WI38 (cell line): ENCODE data around the gene NCBP3.

Experiments
- H3K4me3 ChIP-seq: 2 replicates; pipeline ENCODE4 v1.5.1; 2011; ENCODE audit warnings: low read depth, mild to moderate bottlenecking, control low read depth, low read length
- TF ChIP-seq, protein P1 (sequence below): IDR thresholded peaks from 2 replicates; pipeline ENCODE4 v1.5.1; 2012; ENCODE audit warnings: low read depth, mild to moderate bottlenecking, control low read depth, low read length

Gene NCBP3

GRCh38 chr17:3882276-3882675 is 36.2 kb upstream of the NCBP3 start:
- H3K4me3 ChIP-seq, result no peak overlapping the region
- TF ChIP-seq, protein P1, sequence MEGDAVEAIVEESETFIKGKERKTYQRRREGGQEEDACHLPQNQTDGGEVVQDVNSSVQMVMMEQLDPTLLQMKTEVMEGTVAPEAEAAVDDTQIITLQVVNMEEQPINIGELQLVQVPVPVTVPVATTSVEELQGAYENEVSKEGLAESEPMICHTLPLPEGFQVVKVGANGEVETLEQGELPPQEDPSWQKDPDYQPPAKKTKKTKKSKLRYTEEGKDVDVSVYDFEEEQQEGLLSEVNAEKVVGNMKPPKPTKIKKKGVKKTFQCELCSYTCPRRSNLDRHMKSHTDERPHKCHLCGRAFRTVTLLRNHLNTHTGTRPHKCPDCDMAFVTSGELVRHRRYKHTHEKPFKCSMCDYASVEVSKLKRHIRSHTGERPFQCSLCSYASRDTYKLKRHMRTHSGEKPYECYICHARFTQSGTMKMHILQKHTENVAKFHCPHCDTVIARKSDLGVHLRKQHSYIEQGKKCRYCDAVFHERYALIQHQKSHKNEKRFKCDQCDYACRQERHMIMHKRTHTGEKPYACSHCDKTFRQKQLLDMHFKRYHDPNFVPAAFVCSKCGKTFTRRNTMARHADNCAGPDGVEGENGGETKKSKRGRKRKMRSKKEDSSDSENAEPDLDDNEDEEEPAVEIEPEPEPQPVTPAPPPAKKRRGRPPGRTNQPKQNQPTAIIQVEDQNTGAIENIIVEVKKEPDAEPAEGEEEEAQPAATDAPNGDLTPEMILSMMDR, result no peak

- H3K4me3 ChIP-seq, result no peak overlapping the region
- TF ChIP-seq, protein P1, result no peak
Observed at GRCh38 chr17:3880983-3881382, 34.9 kb upstream of the NCBP3 start.

DNA sequence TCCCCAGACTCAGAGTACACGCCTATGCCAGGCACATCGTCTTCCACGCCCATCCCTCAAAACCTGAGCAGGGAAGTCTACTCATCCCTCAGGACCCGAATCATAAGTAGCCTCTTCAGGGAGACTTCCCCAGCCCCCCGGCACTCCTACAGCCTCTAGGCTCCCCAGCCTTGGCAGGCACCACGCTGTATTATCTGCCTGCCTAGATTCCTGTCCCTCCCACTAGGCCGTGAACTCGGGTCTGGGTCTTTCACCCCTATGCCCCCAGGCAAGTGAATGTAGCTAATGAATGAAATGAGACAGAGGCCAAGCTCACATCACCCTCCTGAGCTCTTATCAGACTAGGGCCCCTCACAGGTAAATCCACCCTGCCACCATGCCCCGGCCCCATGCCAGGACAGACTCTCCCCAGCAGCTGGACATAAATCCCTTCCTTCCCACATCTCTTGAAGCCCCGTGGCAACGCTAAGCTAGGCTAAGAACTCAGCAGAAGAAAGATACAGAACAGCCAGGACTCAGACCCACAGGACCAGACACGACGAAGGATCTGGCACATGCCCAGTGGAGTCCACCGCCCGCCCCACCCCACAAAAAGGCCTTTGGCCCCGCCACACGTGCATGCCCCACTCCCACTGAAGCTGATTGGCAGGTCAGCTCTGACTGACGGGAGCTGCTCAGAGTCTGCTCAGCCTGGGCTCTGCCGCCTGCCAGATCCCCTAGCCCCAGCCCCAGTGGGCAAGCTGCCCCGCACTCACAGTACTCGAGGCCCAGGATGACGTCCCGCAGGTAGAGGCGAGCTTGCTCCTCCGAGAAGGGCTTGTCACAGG is 33.8 kb upstream of the NCBP3 start:
- TF ChIP-seq, protein P1, result no peak
- no peak overlapping the region for H3K4me3 ChIP-seq

- TF ChIP-seq, protein P1, result no peak
- no peak overlapping the region for H3K4me3 ChIP-seq
Observed at GRCh38 chr17:3879186-3879585, 33.1 kb upstream of the NCBP3 start.

DNA sequence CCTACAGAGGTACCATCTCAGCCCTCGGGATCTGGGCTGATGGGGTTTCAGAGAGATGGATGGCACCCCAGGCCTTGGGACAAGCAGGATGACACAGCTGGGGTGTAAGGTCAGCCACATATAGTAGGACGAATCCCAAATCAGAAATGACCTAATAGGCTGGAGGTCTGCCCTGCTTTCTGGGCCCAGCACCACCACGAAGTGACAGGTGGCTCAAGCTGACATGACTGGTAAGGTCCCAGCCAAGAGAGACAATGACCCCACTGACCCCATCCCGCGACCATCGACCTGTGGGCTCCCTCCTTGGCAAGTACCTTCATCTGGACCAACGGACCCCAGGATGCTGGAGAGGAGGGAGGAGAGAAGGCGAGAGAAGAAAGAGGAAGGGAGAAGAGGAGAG is 31.2 kb upstream of the NCBP3 start:
- TF ChIP-seq, protein P1, result no peak
- H3K4me3 ChIP-seq, result no peak overlapping the region

DNA sequence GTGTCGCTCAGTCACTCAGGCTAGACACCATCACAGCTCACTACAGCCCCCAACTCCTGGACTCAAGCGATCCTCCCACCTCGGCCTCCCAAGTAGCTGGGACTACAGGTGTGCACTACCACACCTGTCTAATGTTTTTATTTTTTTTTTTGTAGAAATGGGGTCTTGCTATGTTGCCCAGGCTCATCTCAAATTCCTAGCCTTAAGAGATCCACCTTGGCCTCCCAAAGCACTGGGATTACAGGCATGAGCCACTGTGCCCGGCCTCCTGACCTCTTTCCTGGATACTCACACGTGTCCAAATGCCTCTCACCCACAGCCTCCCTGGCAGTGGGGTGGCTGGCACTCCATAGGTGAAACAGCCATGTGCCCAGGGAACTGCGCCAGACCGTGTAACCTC is 29.3 kb upstream of the NCBP3 start:
- no peak overlapping the region for H3K4me3 ChIP-seq
- TF ChIP-seq, protein P1, result no peak

- H3K4me3 ChIP-seq, result no peak overlapping the region
- TF ChIP-seq, protein P1, result no peak
Observed at GRCh38 chr17:3873862-3874261, 27.8 kb upstream of the NCBP3 start.
